K562 (cell line): Measurements from ENCODE around the gene GIPR.

ENCODE experiments used
- CHD1 ChIP-seq: fragments of 200-600 bp; sonication (generic); IDR thresholded peaks from one replicate; pipeline ENCODE4 v1.6.1; 2012; ENCODE audit warnings: mild to moderate bottlenecking, moderate library complexity, low read length, inconsistent platforms
- FOXA3 ChIP-seq, 2 experiments: fragments of 450-650 bp in 1 of 2; sonication (generic) in 1 of 2; formaldehyde crosslinking; IDR thresholded peaks in 1 of 2; conservative IDR thresholded peaks in 1 of 2; 2 replicates each; pipeline versions ENCODE4 v1.4.0 to v1.8.0; 2020 to 2022; ENCODE audit warnings: mild to moderate bottlenecking in 2 of 2, missing genetic modification reagents in 1 of 2
- MXI1 ChIP-seq: IDR thresholded peaks from 2 replicates; pipeline ENCODE4 v1.6.1; 2011; ENCODE audit warnings: low read depth, mild to moderate bottlenecking, improper control_type of control experiment, low read length
- NBN ChIP-seq: fragments of 450-650 bp; IDR thresholded peaks from 2 replicates; pipeline ENCODE4 v1.6.1; 2016; ENCODE audit warnings: low read depth, mild to moderate bottlenecking
- XRCC5 ChIP-seq: fragments of 200-400 bp; formaldehyde crosslinking; IDR thresholded peaks from 2 replicates; pipeline ENCODE4 v1.6.1; 2017; ENCODE audit warnings: low read depth, mild to moderate bottlenecking, low read length
- ZBTB7A ChIP-seq: IDR thresholded peaks from 2 replicates; pipeline ENCODE4 v1.6.1; 2011; ENCODE audit warnings: low read depth, mild to moderate bottlenecking, low read length, moderate library complexity, borderline replicate concordance; ENCODE audit not compliant: control insufficient read depth
- ZFP1 ChIP-seq: fragments of 450-650 bp; formaldehyde crosslinking; IDR thresholded peaks from 2 replicates; pipeline ENCODE4 v1.4.0; 2020; ENCODE audit warnings: mild to moderate bottlenecking, mixed read lengths
- ZNF785 ChIP-seq: fragments of 250-450 bp; sonication (Bioruptor Pico); IDR thresholded peaks from 2 replicates; pipeline ENCODE4 v1.4.0; 2020; ENCODE audit warnings: mild to moderate bottlenecking
- TF ChIP-seq, protein P1 (sequence below), 2 experiments: fragments of 450-650 bp; formaldehyde crosslinking in 1 of 2; IDR thresholded peaks; 2 replicates each; pipeline versions ENCODE4 v1.4.0 to v1.6.1; 2014 to 2020; ENCODE audit warnings: mild to moderate bottlenecking in 2 of 2, borderline replicate concordance in 1 of 2, low read depth in 1 of 2
- TF ChIP-seq, protein P2 (sequence below), 3 experiments: IDR thresholded peaks in 2 of 3; conservative IDR thresholded peaks in 1 of 3; 2 replicates each; pipeline ENCODE4 v1.5.1; 2011 to 2012; ENCODE audit warnings: low read length in 3 of 3, mild to moderate bottlenecking in 3 of 3, control low read depth in 2 of 3, improper control_type of control experiment in 1 of 3, inconsistent platforms in 1 of 3, low read depth in 1 of 3, mixed read lengths in 1 of 3, moderate library complexity in 1 of 3; ENCODE audit not compliant: insufficient read depth in 2 of 3

DNA sequence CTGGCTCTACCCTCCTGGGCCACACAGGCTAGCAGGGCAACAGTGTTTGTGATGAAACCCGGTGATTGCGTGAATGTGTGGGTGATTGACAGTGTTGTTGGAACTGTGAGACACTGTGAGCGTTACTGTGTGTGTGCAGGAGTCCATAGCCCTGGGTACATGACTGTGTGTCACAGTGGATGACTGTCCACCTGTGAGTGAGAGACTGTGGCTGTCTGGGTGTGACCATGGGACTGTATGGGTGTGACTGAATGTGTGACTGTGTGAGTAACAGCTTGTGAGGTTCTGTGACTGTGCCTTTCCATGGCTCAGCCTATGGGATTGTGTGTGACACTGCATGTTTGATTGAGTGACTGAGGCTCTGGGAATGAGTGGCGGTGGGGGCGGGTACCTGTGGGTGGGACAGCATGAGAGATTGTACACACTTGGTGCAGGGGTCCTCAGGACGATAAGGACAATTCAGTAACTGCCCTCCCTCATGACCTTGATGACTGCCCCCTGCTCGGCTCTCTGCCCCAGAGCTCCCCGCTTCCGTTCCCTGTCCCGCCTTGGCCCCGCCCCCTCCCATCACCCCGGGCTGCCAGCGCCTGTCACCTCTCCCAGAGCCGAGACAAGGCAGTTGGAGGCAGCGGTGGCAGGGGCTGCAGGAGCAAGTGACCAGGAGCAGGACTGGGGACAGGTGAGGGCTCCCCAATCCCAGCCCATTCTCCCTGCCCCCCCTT, at the start of gene GIPR:
- TF ChIP-seq MXI1: no peak
- no peak for TF ChIP-seq ZNF785 (CRISPR knock-in tag)
- no peak for TF ChIP-seq CHD1
- TF ChIP-seq, protein P1, sequence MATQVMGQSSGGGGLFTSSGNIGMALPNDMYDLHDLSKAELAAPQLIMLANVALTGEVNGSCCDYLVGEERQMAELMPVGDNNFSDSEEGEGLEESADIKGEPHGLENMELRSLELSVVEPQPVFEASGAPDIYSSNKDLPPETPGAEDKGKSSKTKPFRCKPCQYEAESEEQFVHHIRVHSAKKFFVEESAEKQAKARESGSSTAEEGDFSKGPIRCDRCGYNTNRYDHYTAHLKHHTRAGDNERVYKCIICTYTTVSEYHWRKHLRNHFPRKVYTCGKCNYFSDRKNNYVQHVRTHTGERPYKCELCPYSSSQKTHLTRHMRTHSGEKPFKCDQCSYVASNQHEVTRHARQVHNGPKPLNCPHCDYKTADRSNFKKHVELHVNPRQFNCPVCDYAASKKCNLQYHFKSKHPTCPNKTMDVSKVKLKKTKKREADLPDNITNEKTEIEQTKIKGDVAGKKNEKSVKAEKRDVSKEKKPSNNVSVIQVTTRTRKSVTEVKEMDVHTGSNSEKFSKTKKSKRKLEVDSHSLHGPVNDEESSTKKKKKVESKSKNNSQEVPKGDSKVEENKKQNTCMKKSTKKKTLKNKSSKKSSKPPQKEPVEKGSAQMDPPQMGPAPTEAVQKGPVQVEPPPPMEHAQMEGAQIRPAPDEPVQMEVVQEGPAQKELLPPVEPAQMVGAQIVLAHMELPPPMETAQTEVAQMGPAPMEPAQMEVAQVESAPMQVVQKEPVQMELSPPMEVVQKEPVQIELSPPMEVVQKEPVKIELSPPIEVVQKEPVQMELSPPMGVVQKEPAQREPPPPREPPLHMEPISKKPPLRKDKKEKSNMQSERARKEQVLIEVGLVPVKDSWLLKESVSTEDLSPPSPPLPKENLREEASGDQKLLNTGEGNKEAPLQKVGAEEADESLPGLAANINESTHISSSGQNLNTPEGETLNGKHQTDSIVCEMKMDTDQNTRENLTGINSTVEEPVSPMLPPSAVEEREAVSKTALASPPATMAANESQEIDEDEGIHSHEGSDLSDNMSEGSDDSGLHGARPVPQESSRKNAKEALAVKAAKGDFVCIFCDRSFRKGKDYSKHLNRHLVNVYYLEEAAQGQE (IDR thresholded peaks at IDR 0.05; ENCODE audit: borderline replicate concordance): no peak
- TF ChIP-seq, protein P1 (CRISPR knock-in tag; IDR thresholded peaks at IDR 0.05; ENCODE audit: low read depth): no peak
- peak; percentile 6; the same call in 1 of the 2 replicates for TF ChIP-seq XRCC5
- no peak for TF ChIP-seq NBN
- TF ChIP-seq, protein P2, sequence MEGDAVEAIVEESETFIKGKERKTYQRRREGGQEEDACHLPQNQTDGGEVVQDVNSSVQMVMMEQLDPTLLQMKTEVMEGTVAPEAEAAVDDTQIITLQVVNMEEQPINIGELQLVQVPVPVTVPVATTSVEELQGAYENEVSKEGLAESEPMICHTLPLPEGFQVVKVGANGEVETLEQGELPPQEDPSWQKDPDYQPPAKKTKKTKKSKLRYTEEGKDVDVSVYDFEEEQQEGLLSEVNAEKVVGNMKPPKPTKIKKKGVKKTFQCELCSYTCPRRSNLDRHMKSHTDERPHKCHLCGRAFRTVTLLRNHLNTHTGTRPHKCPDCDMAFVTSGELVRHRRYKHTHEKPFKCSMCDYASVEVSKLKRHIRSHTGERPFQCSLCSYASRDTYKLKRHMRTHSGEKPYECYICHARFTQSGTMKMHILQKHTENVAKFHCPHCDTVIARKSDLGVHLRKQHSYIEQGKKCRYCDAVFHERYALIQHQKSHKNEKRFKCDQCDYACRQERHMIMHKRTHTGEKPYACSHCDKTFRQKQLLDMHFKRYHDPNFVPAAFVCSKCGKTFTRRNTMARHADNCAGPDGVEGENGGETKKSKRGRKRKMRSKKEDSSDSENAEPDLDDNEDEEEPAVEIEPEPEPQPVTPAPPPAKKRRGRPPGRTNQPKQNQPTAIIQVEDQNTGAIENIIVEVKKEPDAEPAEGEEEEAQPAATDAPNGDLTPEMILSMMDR (IDR thresholded peaks at IDR 0.05 in 2 of 3, conservative IDR thresholded peaks at IDR 0.05 in 1 of 3; ENCODE audit: insufficient read depth in 2 of 3, low read depth in 1 of 3, low read length in 3 of 3): no peak
- TF ChIP-seq ZBTB7A: peak; percentile 81; the same call in 1 of the 2 replicates
- TF ChIP-seq ZFP1 (CRISPR knock-in tag): no peak
- TF ChIP-seq FOXA3 (CRISPR knock-in tag; conservative IDR thresholded peaks at IDR 0.05 in 1 of 2, IDR thresholded peaks at IDR 0.05 in 1 of 2): no peak
